Lower leg skin (tissue), 4 donors: ENCODE data around the gene ZNF365. TPM values are rescaled to one million over a fixed set of nuclear protein-coding genes. Genes with fewer than 3 reads are reported as not detected.

ENCODE experiments used
- DNase-seq, 2 donors: peaks; one replicate each; pipeline ENCODE4 v3.0.0-alpha.2; 2019; ENCODE audit warnings: low spot score in 2 of 2
- H3K4me3 ChIP-seq: fragments of 200-600 bp; sonication (generic); 2 replicates; pipeline ENCODE4 v1.5.1; 2017; ENCODE audit warnings: mild to moderate bottlenecking, low read depth; ENCODE audit not compliant: poor library complexity, severe bottlenecking
- CTCF ChIP-seq, 3 donors: fragments of 450-650 bp; IDR thresholded peaks; one replicate each; pipeline ENCODE4 v1.5.1; 2016; ENCODE audit warnings: antibody characterized with exemption in 3 of 3, mild to moderate bottlenecking in 3 of 3, moderate library complexity in 2 of 3
- POLR2A ChIP-seq, 2 donors: fragments of 450-650 bp; IDR thresholded peaks; one replicate each; pipeline ENCODE4 v1.6.1; 2016 to 2017; ENCODE audit warnings: antibody characterized with exemption in 2 of 2, mild to moderate bottlenecking in 1 of 2, moderate library complexity in 1 of 2
- WGBS, 2 donors: methylation state at CpG; one replicate each; pipeline ENCODE4 v1.1.5; 2018; 5-methylcytosine and 5-hydroxymethylcytosine counted together
- intact Hi-C: fragments of 100-400 bp; cut with DNase I; formaldehyde crosslinking; loops from one replicate; pipeline ENCODE4 v1.15.0; 2023; ENCODE audit warnings: low total_unique reads
- total RNA-seq, 4 donors: library from RNA; depleted of rRNA; stranded (reverse); fragments of >200 nt; gene quantifications; one replicate each; pipeline ENCODE4 v1.1.0, GENCODE V29; 2016

Gene ZNF365
- 1 to 10 TPM in 2 of 4 donors, under 1 TPM in 2; 0.30 to 4.7 (median 1.1) TPM for total RNA-seq

- no peak for DNase-seq
Measured at GRCh38 chr10:62373995-62374861, at the start of gene ZNF365. ZNF365 (plus strand) TSS chr10:62374369; CDS start chr10:62376194, 1,825 bp downstream.

GRCh38 chr10:62326176-62326575, 48.0 kb upstream of the ZNF365 start:
- no peak overlapping the region for H3K4me3 ChIP-seq
- intact Hi-C loops: no loop called here
- no peak for DNase-seq
- WGBS, 2 donors: 61 to 74% methylated on average over 1 of the region's 1 CpG
- TF ChIP-seq CTCF (IDR thresholded peaks at IDR 0.05): no peak
- no peak for TF ChIP-seq POLR2A (IDR thresholded peaks at IDR 0.05)

More at GRCh38 chr10:62373995-62374861, at the start of gene ZNF365:
- WGBS, 2 donors: 1 to 4% methylated on average over 29 to 52 of the region's 73 CpGs
- TF ChIP-seq POLR2A (IDR thresholded peaks at IDR 0.05): no peak
- no peak for TF ChIP-seq CTCF (IDR thresholded peaks at IDR 0.05)
- intact Hi-C loops: no loop called here
- H3K4me3 ChIP-seq: peak within 1 kb of the TSS; percentile 30

- WGBS, 2 donors: 63 to 70% methylated on average over 3 of the region's 3 CpGs
- TF ChIP-seq POLR2A (IDR thresholded peaks at IDR 0.05) (no peak), CTCF (IDR thresholded peaks at IDR 0.05) (no peak)
Measured at GRCh38 chr10:62327885-62328284, 46.3 kb upstream of the ZNF365 start.

GRCh38 chr10:62330213-62330612, 44.0 kb upstream of the ZNF365 start:
- WGBS, 2 donors: 79 to 91% methylated on average over 1 of the region's 1 CpG
- no peak for DNase-seq
- H3K4me3 ChIP-seq: no peak overlapping the region
- no peak for TF ChIP-seq CTCF (IDR thresholded peaks at IDR 0.05)
- TF ChIP-seq POLR2A (IDR thresholded peaks at IDR 0.05): no peak
- intact Hi-C loops: no loop called here

More at GRCh38 chr10:62327885-62328284, 46.3 kb upstream of the ZNF365 start:
- H3K4me3 ChIP-seq: no peak overlapping the region
- DNase-seq: no peak
- intact Hi-C loops: no loop called here

- TF ChIP-seq POLR2A (IDR thresholded peaks at IDR 0.05): no peak
- no peak for TF ChIP-seq CTCF (IDR thresholded peaks at IDR 0.05)
- intact Hi-C loops: no loop called here
- H3K4me3 ChIP-seq: no peak overlapping the region
- no peak for DNase-seq
Measured at GRCh38 chr10:62332406-62332805, 41.8 kb upstream of the ZNF365 start.
